ENCODE data around the gene HLF.

HLF gene

DNA sequence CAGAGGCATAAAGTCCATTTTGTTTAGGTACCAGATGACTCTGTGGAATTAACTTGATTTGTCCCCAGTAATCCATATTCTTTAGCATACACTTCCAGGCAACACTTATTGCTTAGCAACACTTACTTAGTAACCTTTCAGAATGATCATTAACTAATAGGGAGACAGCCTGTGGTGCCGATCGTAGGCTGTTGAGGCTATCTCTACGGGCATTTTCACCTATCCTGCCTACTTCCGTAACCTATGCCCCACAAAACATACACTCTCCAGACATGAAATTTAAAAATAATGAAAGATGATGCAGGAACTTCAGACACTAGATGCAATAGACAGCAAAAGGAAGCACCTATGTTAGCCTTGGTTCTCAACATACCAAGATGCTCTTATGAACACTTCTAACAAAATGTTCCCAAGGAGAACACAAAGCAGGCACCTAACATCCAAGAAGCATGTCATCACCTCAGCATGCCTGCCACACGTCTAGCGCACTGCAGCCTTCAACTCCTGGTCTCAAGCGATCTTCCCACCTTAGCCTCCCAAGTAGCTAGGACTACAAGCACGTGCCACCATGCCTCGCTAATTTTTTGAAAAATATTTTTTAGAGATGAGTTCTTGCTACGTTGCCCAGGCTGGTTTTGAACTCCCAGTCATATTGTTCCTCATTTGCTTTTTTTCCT is 34.5 kb downstream of the HLF start:
- H3K9ac ChIP-seq (ENCODE audit: low read length): no peak overlapping the region
- H3K27ac ChIP-seq (ENCODE audit: low read length): no peak overlapping the region
- no peaks in the 10 kb centered on the region for H3K9me2 ChIP-seq (replicated peaks; ENCODE audit: insufficient read depth, low read length)
- no peak for DNase-seq
- H3F3A ChIP-seq (ENCODE audit: insufficient read depth, low read length): no peaks in the 10 kb centered on the region
- no peak overlapping the region for H3K4me3 ChIP-seq (ENCODE audit: low read length)
- no peak overlapping the region for H2AFZ ChIP-seq (ENCODE audit: low read length)
- H3K79me2 ChIP-seq (ENCODE audit: low read length): no peaks in the 10 kb centered on the region
- H3K9me3 ChIP-seq (replicated peaks; ENCODE audit: insufficient read depth, low read length): no peaks in the 10 kb centered on the region
- H3K36me3 ChIP-seq (replicated peaks; ENCODE audit: insufficient read depth, low read length): no peaks in the 10 kb centered on the region
- H3K4me2 ChIP-seq (ENCODE audit: low read depth, low read length): no peak overlapping the region
- TF ChIP-seq EZH2phosphoT487 (IDR thresholded peaks at IDR 0.05; ENCODE audit: low read length) (no peak), EZH2 (optimal IDR thresholded peaks at IDR 0.05; ENCODE audit: low read depth, low read length) (no peak)
- TF ChIP-seq, protein P1, sequence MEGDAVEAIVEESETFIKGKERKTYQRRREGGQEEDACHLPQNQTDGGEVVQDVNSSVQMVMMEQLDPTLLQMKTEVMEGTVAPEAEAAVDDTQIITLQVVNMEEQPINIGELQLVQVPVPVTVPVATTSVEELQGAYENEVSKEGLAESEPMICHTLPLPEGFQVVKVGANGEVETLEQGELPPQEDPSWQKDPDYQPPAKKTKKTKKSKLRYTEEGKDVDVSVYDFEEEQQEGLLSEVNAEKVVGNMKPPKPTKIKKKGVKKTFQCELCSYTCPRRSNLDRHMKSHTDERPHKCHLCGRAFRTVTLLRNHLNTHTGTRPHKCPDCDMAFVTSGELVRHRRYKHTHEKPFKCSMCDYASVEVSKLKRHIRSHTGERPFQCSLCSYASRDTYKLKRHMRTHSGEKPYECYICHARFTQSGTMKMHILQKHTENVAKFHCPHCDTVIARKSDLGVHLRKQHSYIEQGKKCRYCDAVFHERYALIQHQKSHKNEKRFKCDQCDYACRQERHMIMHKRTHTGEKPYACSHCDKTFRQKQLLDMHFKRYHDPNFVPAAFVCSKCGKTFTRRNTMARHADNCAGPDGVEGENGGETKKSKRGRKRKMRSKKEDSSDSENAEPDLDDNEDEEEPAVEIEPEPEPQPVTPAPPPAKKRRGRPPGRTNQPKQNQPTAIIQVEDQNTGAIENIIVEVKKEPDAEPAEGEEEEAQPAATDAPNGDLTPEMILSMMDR (IDR thresholded peaks at IDR 0.05; ENCODE audit: low read length): no peak
- H3K27me3 ChIP-seq (replicated peaks; ENCODE audit: insufficient read depth, low read length): no peaks in the 10 kb centered on the region
- no peaks in the 10 kb centered on the region for H3K4me1 ChIP-seq (ENCODE audit: low read length)
- no peaks in the 10 kb centered on the region for H4K20me1 ChIP-seq (ENCODE audit: insufficient read depth, low read length)

DNA sequence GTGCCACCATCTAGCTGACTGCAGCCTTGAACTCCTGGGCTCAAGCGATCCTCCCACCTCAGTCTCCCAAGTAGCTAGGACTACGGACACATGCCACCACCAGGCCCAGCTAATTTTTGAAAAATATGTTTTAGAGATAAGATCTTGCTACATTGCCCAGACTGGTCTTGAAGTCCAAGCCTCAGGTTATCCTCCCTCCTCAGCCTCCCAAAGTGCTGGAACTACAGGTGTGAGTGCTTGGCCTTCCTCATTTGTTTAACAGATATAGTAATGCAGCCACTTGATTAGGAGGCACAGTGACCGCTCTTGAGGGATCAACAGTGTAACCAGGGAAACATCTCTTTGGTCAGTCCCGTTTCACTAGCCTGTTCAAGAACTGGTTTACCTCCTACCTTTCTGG is 35.1 kb downstream of the HLF start:
- no peak for TF ChIP-seq EZH2phosphoT487 (IDR thresholded peaks at IDR 0.05; ENCODE audit: low read length)
- TF ChIP-seq, protein P1 (IDR thresholded peaks at IDR 0.05; ENCODE audit: low read length): no peak
- no peak for TF ChIP-seq EZH2 (optimal IDR thresholded peaks at IDR 0.05; ENCODE audit: low read depth, low read length)
- no peaks in the 10 kb centered on the region for H3F3A ChIP-seq (ENCODE audit: insufficient read depth, low read length)
- DNase-seq: no peak
- no peaks in the 10 kb centered on the region for H3K4me1 ChIP-seq (ENCODE audit: low read length)
- no peaks in the 10 kb centered on the region for H3K9me2 ChIP-seq (replicated peaks; ENCODE audit: insufficient read depth, low read length)
- no peak overlapping the region for H3K27ac ChIP-seq (ENCODE audit: low read length)
- no peak overlapping the region for H3K4me2 ChIP-seq (ENCODE audit: low read depth, low read length)
- H3K79me2 ChIP-seq (ENCODE audit: low read length): no peaks in the 10 kb centered on the region
- no peak overlapping the region for H2AFZ ChIP-seq (ENCODE audit: low read length)
- H3K36me3 ChIP-seq (replicated peaks; ENCODE audit: insufficient read depth, low read length): no peaks in the 10 kb centered on the region
- no peak overlapping the region for H3K9ac ChIP-seq (ENCODE audit: low read length)
- no peak overlapping the region for H3K4me3 ChIP-seq (ENCODE audit: low read length)
- no peaks in the 10 kb centered on the region for H4K20me1 ChIP-seq (ENCODE audit: insufficient read depth, low read length)
- no peaks in the 10 kb centered on the region for H3K27me3 ChIP-seq (replicated peaks; ENCODE audit: insufficient read depth, low read length)
- H3K9me3 ChIP-seq (replicated peaks; ENCODE audit: insufficient read depth, low read length): no peaks in the 10 kb centered on the region

DNA sequence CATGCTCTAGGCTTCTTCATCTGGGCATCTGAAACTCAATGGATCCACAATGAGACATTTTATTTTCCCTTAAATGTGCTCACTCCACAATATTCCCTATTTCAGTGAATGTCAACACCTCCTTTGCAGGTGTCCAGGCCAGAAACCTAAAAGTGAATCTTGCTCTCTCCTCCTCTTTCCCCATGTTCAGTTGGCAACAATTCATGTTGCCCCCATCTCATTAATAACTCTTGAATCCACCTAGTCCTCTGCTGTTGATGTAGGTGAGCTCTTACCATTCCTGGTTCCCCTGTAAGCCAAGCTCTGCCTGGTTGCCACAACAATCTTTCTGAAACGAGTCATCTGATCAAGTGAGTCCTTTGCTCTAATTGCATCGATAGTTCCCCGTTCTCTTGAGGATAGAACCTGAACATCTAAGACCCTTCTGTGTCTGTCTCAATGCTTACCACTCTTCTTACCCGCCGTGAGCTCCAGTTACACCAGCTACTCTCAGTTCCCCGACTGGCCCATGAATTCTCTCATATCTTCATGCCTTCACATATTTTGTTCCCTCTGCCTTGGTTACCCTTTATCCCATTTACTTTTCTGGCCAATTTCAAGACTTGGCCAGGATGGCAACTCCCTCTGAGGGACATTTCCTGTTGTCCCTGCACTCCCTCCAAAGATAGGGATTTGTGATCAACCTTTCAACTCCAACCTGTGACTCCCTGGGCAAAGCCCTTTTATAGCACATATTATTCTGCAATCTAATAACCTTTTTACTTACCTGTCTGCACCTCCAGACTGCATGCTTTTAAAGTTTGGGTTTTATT is 35.9 kb downstream of the HLF start:
- Histone ChIP-seq H3K4me1 (ENCODE audit: low read length) (no peaks in the 10 kb centered on the region), H3K9ac (ENCODE audit: low read length) (no peak overlapping the region), H3K4me3 (ENCODE audit: low read length) (no peak overlapping the region), H3K9me3 (replicated peaks; ENCODE audit: insufficient read depth, low read length) (no peaks in the 10 kb centered on the region), H3F3A (ENCODE audit: insufficient read depth, low read length) (no peaks in the 10 kb centered on the region), H3K36me3 (replicated peaks; ENCODE audit: insufficient read depth, low read length) (no peaks in the 10 kb centered on the region), H3K4me2 (ENCODE audit: low read depth, low read length) (no peak overlapping the region), H2AFZ (ENCODE audit: low read length) (no peak overlapping the region), H4K20me1 (ENCODE audit: insufficient read depth, low read length) (no peaks in the 10 kb centered on the region), H3K27ac (ENCODE audit: low read length) (no peak overlapping the region), H3K79me2 (ENCODE audit: low read length) (no peaks in the 10 kb centered on the region), H3K27me3 (replicated peaks; ENCODE audit: insufficient read depth, low read length) (no peaks in the 10 kb centered on the region), H3K9me2 (replicated peaks; ENCODE audit: insufficient read depth, low read length) (no peaks in the 10 kb centered on the region)
- TF ChIP-seq EZH2 (optimal IDR thresholded peaks at IDR 0.05; ENCODE audit: low read depth, low read length) (no peak), EZH2phosphoT487 (IDR thresholded peaks at IDR 0.05; ENCODE audit: low read length) (no peak)
- TF ChIP-seq, protein P1 (IDR thresholded peaks at IDR 0.05; ENCODE audit: low read length): no peak
- no peak for DNase-seq

Measured in MM.1S (cell line).